ENCODE results near the gene SYT15.
"Not testable (repeated sequence)": the region's sequence is repeated elsewhere in the genome, so short reads cannot be mapped to it uniquely, and the experiment has no call there.

Gene SYT15

DNA sequence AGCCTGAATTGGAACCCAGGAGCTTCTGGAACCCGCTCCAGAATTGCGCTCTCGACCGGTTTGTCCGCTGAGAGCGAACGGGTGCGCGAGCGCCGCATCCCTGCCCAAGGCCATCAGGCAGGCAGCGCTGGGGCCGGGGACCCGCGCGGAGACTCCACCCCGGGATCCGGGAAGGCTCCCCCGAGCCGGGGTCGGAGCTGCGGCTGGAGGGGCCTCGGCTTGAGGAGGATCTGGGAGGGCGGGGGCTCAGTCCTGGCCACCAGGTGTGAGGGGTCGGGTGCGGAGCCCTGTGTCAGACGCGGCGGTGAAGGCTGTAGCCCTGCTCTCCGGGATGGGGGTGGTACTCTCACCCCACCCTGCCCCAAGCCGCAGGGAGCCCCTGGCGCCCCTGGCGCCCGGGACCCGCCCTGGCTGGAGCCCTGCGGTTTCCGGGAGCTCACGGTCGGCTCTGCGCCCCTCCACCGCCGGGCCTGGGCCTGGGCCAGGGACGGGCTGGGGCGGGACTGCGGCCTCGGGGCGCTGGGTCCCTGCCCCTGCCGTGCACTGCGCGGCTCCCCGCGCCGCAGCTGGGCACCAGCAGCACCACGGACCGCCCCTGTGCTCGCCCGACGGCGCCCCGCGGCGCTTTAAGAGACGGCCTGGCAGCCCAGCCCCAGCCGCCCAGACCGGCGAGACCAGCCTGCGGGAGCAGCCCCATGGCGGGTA lies at the start of gene SYT15:
TSS of gene SYT15 (plus strand) at position 655 of the 705 bp plus-strand sequence. CDS start at position 696, 41 bp downstream.
- not testable (repeated sequence) for DNase-seq (ENCODE audit: low read depth in 2 of 2, low spot score in 1 of 2)

DNA sequence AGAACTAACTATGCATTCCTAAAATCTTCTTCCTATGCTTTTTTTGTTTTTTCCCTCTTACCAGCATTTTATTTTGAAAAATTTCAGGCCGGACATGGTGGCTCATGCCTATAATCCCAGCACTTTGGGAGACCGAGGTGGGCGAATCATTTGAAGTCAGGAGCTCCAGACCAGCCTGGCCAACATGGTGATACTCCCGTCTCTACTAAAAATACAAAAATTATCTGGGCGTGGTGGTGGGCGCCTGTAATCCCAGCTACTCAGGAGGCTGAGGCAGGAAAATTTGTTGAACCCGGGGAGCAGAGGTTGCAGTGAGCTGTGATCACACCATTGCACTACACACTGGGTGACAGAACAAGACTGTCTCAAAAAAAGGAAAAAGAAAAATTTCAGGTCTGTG lies 49.2 kb upstream of the SYT15 start:
- DNase-seq (ENCODE audit: low read depth in 2 of 2, low spot score in 1 of 2), result not testable (repeated sequence)

GRCh38 chr10:46530249-46531186 lies 48.4 kb upstream of the SYT15 start:
- DNase-seq (ENCODE audit: low read depth in 2 of 2, low spot score in 1 of 2), result no peak

- DNase-seq (ENCODE audit: low read depth in 2 of 2, low spot score in 1 of 2), result not testable (repeated sequence)
Measured at GRCh38 chr10:46532256-46532655, 46.7 kb upstream of the SYT15 start.

- no peak for DNase-seq (ENCODE audit: low read depth in 2 of 2, low spot score in 1 of 2)
Measured at GRCh38 chr10:46534828-46535524, 44.0 kb upstream of the SYT15 start.

DNA sequence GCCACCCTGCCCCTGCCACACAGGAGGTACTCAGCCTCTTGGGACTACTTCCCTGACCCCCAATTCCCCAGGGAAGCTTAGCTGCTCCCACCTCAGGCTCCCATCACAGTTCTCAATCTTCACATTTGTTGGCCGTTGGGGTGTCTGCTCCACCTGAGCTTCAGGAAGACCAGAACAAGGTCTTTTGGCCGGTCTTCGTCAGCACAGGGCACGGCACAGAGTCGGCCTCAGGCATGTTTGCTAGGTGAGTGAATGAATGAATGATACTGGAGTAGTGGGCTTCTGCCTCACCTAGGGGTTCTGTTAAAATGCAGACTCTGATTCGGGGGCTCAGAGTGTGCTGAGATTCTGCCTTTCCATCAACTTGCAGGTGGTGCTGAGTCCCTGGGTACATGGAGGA lies 42.8 kb upstream of the SYT15 start:
- DNase-seq (ENCODE audit: low read depth in 2 of 2, low spot score in 1 of 2), result no peak

GRCh38 chr10:46536781-46537180 lies 42.1 kb upstream of the SYT15 start:
- no peak for DNase-seq (ENCODE audit: low read depth in 2 of 2, low spot score in 1 of 2)

DNA sequence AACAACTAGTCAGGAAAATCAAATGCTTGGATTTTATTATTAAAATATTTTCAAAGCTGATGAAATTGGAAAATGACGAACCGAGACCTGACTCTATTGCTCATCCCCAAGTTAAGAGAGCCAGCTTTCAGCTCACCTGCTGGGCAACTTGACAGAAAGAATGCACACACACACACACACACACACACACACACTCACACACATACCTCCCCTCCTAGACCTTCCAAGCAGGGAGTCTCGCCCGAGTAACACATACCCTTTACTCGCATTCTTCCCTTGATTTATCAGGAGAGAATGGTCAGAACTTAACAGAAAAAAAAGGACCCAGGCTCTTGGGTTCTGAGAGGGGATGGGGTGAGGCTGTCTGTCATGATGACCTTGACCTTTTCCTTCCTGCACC lies 41.6 kb upstream of the SYT15 start:
- DNase-seq (ENCODE audit: low read depth in 2 of 2, low spot score in 1 of 2), result no peak

GRCh38 chr10:46538155-46538554 lies 40.8 kb upstream of the SYT15 start:
- DNase-seq (ENCODE audit: low read depth in 2 of 2, low spot score in 1 of 2), result no peak

DNA sequence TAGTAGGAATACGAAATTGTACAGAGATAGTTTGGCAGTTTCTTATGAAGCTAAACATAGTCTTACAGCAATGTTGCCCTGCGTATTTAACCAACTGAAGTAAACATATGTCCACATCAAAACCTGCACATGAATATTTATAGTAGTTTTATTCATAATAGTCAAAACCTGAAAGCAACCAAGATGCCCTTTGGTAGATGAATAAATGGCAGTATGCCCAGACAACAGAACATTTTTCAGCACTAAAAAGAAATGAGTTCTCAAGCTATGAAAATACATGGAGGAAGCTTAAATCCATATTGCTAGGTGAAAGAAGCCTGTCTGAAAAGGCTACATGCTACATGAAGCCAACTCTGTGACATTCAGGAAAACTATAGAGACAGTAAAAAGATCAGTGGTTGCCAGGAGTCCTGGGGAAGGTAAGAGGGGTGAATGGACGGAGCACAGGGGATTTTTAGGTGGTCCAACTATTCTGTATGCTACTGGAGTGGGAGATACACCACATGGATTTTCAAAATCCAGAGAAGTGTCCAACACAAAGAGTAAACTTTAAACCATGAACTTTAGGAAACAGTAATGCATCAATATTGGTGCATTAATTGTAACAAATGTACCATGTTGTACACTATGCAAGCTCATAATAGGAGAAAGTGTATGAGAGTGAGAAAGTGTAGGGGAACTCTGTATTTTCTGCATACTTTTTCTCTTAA lies 40.1 kb upstream of the SYT15 start:
- DNase-seq (ENCODE audit: low read depth in 2 of 2, low spot score in 1 of 2), result no peak

DNA sequence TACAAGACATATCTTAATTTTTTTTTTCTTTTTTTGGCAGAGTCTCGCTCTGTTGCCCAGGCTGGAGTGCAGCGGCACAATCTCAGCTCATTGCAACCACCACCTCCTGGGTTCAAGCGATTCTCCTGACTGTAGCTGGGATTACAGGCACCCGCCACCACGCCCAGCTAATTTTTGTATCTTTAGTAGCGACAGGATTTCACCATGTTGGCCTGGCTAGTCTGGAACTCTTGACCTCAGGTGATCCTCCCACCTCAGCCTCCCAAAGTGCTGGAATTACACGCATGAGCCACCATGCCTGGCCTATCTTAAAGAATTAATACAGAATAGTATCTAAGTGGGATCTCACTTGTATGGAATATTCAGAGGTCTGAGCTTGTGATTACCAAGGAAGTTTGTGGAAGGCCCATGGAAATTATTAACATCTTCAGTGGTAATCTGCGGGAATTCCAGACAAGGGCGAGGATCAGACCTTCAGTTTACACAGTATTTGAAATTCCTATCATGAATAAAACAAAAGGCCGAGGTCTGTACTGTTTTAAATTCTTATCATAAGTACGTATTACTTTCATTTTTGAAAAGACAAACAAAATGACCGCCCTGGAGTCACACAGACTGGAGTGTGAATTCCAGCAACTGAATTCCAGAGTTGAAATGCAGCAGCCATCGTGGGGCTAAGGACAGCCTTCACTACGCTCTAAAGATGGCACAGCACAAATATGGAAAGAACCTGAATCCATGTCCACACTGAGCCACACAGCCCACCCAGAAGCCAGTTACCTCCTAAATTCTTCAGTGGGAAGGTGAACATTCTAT lies 39.1 kb upstream of the SYT15 start:
- no peak for DNase-seq (ENCODE audit: low read depth in 2 of 2, low spot score in 1 of 2)

DNA sequence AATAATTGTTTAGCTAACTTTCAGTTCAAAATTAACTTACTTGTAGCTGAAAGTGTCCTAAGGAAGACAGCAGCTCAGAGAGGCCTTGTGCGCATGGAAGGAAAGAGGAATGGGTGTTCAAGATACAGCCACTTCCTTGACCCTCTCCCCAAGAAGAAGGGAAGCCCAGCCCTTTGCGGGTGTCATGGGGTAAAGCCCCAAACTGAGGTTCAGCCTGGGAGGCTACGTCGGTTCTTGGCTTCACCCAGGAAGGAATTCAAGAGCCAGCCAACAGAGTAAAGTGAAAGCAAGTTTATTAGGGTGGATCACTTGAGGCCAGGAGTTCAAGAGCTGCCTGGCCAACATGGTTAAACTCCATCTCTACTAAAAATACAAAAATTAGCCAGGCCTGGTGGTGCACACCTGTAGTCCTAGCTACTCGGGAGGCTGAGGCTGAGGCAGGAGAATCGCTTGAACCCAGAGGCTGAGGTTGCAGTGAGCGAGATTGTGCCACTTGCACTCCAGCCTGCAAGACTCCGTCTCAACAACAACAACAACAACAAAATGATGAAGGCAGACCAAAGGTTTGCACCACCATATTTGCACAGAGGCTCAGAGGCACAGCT lies 38.4 kb upstream of the SYT15 start:
- DNase-seq (ENCODE audit: low read depth in 2 of 2, low spot score in 1 of 2), result no peak

DNA sequence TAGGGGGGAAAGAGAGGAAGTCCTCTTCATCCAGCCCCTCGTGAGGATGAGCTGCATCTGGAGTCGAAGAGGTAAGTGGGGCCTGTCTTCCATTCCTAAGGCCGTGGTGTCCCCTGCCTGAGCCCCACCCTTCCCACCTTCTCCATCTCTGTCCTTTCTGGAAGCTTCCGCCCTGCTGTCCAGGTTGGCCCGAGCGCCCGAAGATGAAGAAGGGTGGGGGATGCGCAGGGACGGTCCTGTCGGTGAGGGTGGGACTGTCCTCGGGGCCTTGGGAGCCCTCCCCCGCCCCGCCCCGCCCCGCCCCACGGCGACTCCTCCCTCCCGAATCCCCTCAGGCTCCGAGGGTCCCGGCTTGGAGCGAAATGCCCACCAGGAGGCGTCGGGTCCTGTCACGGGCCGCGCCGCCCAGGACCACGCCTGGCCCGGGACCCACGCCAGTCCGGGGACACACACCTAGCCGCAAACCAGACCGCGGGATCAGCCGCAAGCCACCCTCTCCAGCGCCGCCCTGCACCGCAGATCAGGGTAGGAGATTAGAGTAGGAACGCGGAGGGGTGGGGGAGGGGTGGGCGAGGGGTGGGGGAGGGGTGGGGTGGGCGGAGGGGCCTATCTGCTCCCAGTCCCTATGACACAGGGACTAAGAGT lies 37.8 kb upstream of the SYT15 start:
- DNase-seq (ENCODE audit: low read depth in 2 of 2, low spot score in 1 of 2), result no peak

DNA sequence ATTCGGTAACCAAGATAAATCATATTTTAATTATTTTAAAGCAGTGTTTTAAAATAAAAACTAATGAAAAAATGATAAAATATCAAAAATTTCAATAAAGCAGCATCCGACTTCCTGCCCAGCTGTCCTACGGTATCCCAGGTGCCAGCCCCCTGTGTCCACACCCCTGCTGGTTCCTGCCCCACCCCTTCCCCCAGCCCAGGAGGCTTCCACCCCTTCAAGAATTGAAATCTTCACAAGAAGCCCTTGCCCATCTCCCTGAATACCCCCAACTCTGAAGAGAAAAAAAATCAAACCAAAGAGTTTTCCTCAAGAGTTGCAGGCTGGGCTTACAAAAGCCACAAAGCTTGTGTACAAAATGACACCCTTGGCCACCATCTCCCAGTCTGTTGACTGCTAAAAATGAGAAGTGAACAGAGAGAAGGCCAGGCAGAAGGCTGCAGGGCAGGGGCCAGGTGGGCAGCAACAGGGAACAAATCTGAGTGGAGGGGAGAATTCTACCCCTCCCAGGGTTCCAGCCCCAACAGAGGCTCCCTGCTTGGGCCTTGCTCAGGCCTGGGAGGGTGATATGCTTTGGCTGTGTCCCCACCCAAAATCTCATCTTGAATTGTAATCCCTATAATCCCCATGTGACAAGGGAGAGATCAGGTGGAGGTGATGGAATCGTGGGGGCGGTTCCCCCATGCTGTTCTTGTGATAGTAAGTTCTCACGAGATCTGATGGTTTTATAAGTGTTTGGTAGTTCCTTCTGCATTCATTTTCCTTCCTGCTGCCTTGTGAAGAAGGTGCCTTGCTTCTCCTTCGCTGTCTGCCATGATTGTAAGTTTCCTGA lies 37.0 kb upstream of the SYT15 start:
- DNase-seq (ENCODE audit: low read depth in 2 of 2, low spot score in 1 of 2), result no peak

DNA sequence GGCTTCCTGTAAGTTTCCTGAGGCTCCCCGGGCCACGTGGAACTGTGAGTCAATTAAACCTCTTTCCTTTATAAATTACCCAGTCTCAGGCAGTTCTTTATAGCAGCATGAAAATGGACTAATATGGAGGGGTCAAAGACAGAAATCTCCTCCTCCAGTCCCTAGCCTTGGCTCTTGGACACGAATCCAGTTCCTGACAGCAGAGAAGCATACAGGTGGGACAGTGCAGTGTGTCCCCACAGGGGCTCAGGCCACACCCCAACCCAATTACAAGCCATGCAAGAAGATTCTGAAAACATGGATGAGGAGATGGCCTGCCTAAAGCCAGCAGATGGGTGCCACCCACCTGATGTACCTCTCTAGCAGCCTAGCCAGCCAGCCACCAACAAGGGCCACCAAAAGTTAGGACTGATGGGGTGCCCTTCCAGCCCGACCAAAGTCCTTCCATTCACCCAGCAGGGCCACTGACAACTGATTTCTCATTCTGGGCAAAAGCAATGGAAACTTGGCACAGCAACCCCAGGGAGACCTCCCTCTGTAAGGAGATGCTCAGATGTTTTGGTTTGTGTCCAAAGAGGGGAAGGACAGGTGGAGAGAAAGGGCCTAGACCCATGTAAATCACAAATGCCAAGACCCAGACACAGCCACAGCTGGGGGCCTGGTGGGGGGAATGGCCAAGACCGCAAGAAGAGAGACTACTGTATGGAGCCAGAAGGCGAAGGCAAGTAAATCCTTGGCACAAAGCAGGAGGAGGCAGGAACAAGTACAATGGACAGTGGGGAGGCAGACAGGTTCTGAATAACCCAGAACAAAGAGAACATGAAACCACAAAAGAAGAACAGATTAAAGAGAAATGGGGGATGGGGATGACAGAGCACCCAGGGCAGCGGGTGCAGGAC lies 36.1 kb upstream of the SYT15 start:
- no peak for DNase-seq (ENCODE audit: low read depth in 2 of 2, low spot score in 1 of 2)

DNA sequence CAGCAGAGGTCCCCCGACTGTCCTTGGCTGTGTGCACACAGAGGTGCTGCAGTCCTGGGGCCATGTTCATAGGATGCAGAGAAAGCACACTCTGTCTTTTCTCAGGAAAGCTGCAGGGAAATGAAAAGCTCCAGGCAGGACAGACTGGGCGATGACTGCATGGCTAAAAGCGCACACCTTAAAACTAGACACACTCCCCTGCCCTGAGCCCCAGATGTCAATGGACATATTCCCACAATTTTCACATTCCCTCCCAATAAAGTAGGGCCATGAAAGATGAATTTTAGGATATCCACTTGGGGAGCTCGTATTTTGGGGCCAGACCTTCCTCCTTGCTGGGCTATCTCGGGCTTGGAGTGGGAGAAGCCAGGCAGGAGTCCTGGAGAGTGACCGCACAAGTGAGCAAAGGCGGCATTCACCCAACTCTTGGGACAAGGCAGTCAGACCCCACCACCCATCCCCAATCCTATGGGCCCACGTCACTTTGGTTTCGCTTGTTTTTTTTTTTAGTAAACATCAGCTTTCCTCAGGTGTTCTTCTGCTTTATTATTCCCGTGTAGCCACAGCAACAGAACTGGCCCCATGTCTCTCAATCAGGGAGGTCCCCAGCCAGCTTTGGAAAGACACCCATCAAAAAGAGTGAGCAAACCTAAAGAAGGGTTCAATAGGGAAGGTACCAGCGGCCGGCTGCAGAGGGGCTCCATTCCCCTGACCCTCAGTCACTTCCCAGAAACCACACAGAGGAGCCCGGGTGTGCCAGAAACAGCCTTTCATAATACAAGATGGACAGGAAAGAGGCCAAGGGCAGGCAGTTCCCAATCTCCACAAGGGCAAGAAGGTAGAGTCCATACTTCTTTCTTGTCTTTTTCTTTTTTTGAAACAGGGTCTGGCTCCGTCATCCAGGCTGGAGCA lies 35.2 kb upstream of the SYT15 start:
- no peak for DNase-seq (ENCODE audit: low read depth in 2 of 2, low spot score in 1 of 2)

Measured in stimulated activated CD8-positive, alpha-beta memory T cell treated with anti-CD3 and anti-CD28 coated beads, Interleukin-4, amount 100 ng/mL, for 1 hour (primary cell).